Measurements from ENCODE around the gene SKI. TPM values are rescaled to one million over a fixed set of nuclear protein-coding genes. Genes with fewer than 3 reads are reported as not detected.

SKI gene
- total RNA-seq, 3 donors from 2014 or later, result 22.1 to 33.8 (median 26.7) TPM

DNA sequence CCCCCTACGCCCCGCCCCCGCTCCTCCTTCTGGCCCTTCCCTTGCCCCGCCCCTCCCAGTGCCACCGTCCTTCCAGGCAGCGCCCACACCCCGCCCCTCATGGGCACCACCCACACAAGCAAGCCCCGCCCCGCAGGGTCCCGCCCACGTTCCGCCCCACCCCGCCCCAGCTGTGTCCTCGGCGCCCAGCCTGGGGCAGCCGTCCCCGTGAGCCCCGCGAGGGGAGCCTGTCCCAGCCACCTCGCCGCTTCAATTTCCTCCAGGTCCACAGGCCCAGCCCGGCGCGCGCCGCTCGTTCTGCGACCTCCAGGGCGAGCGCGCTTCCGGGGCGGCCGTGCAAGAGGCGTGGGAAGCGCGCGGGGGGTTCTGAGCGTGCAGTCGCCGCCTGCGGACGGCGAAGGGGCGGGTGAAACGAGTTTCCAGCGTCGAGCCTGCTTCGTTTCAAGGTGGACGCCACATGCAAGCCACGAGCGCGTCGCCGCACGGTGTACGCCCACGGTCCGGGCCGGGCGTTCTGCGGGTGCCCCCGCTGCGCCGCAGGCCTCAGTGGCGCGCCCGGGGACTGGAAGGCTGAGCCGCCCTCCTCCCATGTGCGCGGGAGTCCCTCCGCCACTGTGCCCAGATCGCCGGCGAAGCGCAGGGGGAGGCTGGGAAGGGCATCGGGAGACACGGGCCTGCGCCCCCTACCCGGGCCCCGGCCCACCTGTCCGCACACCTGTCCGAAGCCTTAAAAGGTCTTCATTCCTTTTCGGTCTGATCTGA lies 22.7 kb upstream of the SKI start:
- Histone ChIP-seq H3K36me3 (no peaks in the 10 kb centered on the region), H3K4me3 (peak overlapping the region; percentile 36 to 74 (median 47)), H3K27me3 (no peaks in the 10 kb centered on the region), H3K9me3 (no peaks in the 10 kb centered on the region), H3K4me1 (peaks cover 12 to 15% of the 10 kb centered on the region in 2 donors), H3K27ac (peak overlapping the region; percentile 78 to 94)
- intact Hi-C loops (cut with DNase I; ENCODE audit: low total_unique reads), result loop anchor here (5.0 kb wide), 1 partner anchor 187 kb away; the partner anchor contains the start of genes MORN1 and RER1
- DNase-seq (ENCODE audit: low spot score in 2 of 2), result peak; percentile 94 to 96
- TF ChIP-seq POLR2AphosphoS5 (IDR thresholded peaks at IDR 0.05) (peak; percentile 42 to 62 (median 44)), POLR2A (IDR thresholded peaks at IDR 0.05) (no peak)
- TF ChIP-seq, protein P1, sequence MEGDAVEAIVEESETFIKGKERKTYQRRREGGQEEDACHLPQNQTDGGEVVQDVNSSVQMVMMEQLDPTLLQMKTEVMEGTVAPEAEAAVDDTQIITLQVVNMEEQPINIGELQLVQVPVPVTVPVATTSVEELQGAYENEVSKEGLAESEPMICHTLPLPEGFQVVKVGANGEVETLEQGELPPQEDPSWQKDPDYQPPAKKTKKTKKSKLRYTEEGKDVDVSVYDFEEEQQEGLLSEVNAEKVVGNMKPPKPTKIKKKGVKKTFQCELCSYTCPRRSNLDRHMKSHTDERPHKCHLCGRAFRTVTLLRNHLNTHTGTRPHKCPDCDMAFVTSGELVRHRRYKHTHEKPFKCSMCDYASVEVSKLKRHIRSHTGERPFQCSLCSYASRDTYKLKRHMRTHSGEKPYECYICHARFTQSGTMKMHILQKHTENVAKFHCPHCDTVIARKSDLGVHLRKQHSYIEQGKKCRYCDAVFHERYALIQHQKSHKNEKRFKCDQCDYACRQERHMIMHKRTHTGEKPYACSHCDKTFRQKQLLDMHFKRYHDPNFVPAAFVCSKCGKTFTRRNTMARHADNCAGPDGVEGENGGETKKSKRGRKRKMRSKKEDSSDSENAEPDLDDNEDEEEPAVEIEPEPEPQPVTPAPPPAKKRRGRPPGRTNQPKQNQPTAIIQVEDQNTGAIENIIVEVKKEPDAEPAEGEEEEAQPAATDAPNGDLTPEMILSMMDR (IDR thresholded peaks at IDR 0.05), result peak in 2 of 3 donors; percentile 12 to 26

DNA sequence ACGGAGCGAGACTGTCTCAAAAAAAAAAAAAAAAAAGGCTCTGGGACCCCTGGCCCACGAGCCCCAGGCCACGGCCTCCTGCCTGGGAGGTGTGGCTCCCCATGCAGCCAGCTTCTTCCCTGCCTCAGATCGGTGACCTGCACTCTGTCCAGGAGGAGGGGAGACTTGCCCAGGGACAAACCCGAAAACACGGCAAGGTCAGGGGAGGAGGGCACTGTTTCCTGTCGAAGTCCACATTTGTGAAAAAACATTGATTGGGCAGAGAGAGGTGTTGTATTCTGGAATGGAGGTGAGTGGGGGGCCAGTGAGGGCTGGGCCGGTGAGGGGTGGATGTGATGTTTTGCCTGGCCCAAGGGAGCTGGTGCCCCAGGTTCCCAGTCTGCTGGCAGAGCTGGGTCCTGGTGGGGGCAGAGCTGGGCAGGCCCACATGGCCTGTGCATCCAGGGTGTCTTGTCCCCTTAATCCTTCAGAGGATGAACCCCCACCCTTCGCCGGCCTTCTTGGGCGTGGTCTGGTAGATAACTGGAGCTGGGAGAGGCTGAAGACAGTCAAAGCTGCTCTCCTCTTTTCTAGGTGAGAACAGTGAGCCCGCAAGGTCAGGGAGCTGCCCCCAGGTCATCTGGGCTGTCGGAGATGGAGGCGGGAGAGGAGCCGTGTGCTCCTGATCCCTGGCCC lies 21.2 kb upstream of the SKI start:
- no peaks in the 10 kb centered on the region for H3K27me3 ChIP-seq
- TF ChIP-seq POLR2A (IDR thresholded peaks at IDR 0.05), result no peak
- TF ChIP-seq POLR2AphosphoS5 (IDR thresholded peaks at IDR 0.05), result no peak
- TF ChIP-seq, protein P1 (IDR thresholded peaks at IDR 0.05), result no peak
- intact Hi-C loops (cut with DNase I; ENCODE audit: low total_unique reads), result loop anchor here (5.0 kb wide), 1 partner anchor 185 kb away; the partner anchor contains the start of genes MORN1 and RER1
- DNase-seq (ENCODE audit: low spot score in 2 of 2), result no peak
- peak overlapping the region; percentile 78 to 94 for H3K27ac ChIP-seq
- H3K4me1 ChIP-seq, result peaks cover 12 to 15% of the 10 kb centered on the region in 2 donors
- no peaks in the 10 kb centered on the region for H3K36me3 ChIP-seq
- no peaks in the 10 kb centered on the region for H3K9me3 ChIP-seq
- H3K4me3 ChIP-seq, result peak overlapping the region in 2 of 3 donors; percentile 24 to 48

DNA sequence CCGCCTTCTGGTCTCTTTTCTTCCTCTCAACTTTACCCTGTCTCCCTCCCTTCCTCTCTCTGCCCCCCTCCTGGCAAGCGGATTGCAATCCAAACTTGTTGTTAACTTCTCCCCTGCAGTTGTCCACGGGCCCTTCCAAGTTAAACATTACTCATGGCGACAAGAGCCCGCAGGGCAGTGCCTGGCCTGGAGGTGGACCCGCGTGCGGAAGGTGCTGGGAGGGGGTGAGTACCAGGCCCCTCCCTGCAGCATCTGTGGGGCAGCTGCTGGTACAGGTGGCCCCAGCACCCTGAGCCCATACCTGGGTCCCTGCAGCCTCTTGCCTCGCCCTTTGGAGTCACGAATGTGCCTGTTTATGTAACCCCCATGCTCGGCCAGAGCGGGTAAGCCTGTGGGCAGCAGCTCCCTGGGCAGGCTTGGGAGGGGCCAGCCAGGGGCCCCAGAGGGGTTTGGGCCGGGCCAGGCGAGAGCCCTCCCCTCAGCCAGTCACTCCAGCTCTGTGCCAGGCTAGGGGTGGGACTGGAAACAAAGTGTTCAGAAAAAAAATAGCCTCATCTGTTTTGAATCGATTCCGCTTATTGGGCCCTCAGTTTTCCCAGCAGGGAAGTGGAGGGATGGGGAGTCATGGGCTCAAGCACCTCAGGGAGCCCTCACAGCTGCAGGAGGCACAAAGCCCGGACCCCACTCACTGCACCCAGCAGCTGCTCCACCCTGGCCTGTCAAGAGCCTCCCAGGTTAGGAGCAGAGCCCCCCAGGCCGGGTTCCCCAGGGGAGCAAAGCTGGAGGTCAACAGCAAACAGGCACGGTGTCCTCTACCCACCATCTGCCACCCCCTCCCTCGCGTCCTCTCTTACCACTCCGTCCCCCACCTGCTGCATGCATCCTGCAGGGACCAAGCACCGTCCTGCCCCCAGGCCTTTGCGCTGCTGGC lies 19.5 kb upstream of the SKI start:
- H3K4me3 ChIP-seq, result no peak overlapping the region
- H3K4me1 ChIP-seq, result peaks cover 25 to 29% of the 10 kb centered on the region in 2 donors
- DNase-seq (ENCODE audit: low spot score in 2 of 2), result no peak

DNA sequence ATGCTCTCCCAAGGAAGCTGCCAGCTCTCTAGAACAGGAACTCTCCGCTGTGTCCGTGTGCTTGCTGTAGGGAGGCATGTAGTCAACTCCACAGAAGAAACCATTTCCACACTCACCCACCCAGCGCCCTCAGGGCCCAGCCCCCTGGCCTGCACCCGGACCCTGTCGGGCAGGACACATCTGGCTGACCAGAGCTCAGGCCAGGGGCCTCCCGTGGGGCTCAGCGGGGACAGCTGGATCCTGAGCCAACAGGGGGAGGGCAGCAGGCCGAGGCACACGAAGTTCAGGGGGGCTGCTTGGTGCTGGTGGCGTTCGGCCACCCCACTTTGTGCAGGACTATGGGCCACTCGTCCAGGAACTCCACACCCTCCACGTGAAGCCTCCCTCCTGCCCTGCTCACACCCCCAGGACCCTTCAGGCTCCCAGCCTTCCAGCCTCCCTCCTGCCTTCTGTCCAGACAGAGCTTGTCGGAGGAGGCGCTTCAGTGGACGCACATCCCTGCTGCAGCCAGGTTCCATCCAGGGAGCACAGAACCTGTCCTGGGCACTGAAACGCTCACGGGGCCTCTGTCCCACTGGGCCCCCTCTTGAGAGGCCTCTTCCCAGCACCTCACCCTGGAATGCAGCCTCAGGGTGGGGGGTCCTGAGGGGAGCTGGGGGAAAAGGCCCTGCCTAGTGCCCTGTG lies 18.6 kb upstream of the SKI start:
- peak overlapping the region; percentile 78 to 94 for H3K27ac ChIP-seq
- peaks cover 33 to 35% of the 10 kb centered on the region in 2 donors for H3K4me1 ChIP-seq
- H3K36me3 ChIP-seq, result no peaks in the 10 kb centered on the region
- H3K4me3 ChIP-seq, result no peak overlapping the region
- DNase-seq (ENCODE audit: low spot score in 2 of 2), result no peak
- intact Hi-C loops (cut with DNase I; ENCODE audit: low total_unique reads), result loop anchor here (5.0 kb wide), 1 partner anchor 183 kb away; the partner anchor contains the start of genes MORN1 and RER1
- no peaks in the 10 kb centered on the region for H3K27me3 ChIP-seq
- TF ChIP-seq, protein P1 (IDR thresholded peaks at IDR 0.05), result no peak
- TF ChIP-seq POLR2A (IDR thresholded peaks at IDR 0.05) (no peak), POLR2AphosphoS5 (IDR thresholded peaks at IDR 0.05) (no peak)
- H3K9me3 ChIP-seq, result no peaks in the 10 kb centered on the region

More for the DNA sequence above, 19.5 kb upstream of the SKI start:
- Histone ChIP-seq H3K27me3 (no peaks in the 10 kb centered on the region), H3K36me3 (no peaks in the 10 kb centered on the region), H3K27ac (peak overlapping the region; percentile 78 to 94), H3K9me3 (no peaks in the 10 kb centered on the region)
- TF ChIP-seq, protein P1 (IDR thresholded peaks at IDR 0.05), result no peak
- no peak for TF ChIP-seq POLR2A (IDR thresholded peaks at IDR 0.05)
- TF ChIP-seq POLR2AphosphoS5 (IDR thresholded peaks at IDR 0.05), result no peak
- intact Hi-C loops (cut with DNase I; ENCODE audit: low total_unique reads), result loop anchor here (5.0 kb wide), 1 partner anchor 184 kb away; the partner anchor contains the start of genes MORN1 and RER1

All from breast epithelium (tissue), 4 donors.